HEK293 (cell line): ENCODE results near the gene APBA1.

Source experiments
- HOXA7 ChIP-seq: sonication (generic); formaldehyde crosslinking; IDR thresholded peaks from 2 replicates; pipeline ENCODE4 v1.8.1; 2022; ENCODE audit warnings: missing genetic modification reagents, borderline replicate concordance
- ZBTB7A ChIP-seq: fragments of 450-650 bp; formaldehyde crosslinking; IDR thresholded peaks from 2 replicates; pipeline ENCODE4 v1.5.1; 2016; ENCODE audit warnings: low read depth, missing biosample characterization, missing genetic modification characterization
- ZNF23 ChIP-seq: fragments of 450-650 bp; formaldehyde crosslinking; IDR thresholded peaks from 2 replicates; pipeline ENCODE4 v1.5.1; 2016; ENCODE audit warnings: missing biosample characterization, missing genetic modification characterization, borderline replicate concordance
- TF ChIP-seq, protein P1 (sequence below): fragments of 450-650 bp; formaldehyde crosslinking; IDR thresholded peaks from 2 replicates; pipeline ENCODE4 v1.5.1; 2016; ENCODE audit warnings: missing biosample characterization, missing genetic modification characterization
- TF ChIP-seq, protein P2 (sequence below): fragments of 450-650 bp; formaldehyde crosslinking; IDR thresholded peaks from 2 replicates; pipeline ENCODE4 v1.5.1; 2016; ENCODE audit warnings: missing biosample characterization, missing genetic modification characterization

DNA sequence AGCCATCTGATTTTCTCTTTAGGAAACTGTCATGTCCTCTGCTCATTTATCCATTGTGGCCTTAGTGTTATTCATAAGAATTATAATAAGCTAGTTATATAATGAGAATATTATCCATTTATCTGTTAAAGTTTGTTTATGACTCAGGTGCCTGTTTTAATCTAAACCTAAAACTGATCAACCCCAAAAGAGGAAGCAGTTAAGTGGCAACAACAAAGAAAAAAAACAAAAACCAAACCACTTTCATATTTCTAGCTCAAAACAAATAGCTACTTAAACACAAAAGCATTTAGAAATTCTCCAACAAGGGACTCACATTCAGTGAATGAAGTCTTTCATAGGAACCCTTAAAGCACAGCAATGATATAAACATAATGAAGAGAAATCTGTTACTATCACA, 116.4 kb downstream of the APBA1 start:
- TF ChIP-seq, protein P1, sequence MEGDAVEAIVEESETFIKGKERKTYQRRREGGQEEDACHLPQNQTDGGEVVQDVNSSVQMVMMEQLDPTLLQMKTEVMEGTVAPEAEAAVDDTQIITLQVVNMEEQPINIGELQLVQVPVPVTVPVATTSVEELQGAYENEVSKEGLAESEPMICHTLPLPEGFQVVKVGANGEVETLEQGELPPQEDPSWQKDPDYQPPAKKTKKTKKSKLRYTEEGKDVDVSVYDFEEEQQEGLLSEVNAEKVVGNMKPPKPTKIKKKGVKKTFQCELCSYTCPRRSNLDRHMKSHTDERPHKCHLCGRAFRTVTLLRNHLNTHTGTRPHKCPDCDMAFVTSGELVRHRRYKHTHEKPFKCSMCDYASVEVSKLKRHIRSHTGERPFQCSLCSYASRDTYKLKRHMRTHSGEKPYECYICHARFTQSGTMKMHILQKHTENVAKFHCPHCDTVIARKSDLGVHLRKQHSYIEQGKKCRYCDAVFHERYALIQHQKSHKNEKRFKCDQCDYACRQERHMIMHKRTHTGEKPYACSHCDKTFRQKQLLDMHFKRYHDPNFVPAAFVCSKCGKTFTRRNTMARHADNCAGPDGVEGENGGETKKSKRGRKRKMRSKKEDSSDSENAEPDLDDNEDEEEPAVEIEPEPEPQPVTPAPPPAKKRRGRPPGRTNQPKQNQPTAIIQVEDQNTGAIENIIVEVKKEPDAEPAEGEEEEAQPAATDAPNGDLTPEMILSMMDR (tag by site-specific recombination): no peak
- TF ChIP-seq ZBTB7A (tag by site-specific recombination) (no peak), HOXA7 (no peak), ZNF23 (tag by site-specific recombination) (no peak)
- TF ChIP-seq, protein P2, sequence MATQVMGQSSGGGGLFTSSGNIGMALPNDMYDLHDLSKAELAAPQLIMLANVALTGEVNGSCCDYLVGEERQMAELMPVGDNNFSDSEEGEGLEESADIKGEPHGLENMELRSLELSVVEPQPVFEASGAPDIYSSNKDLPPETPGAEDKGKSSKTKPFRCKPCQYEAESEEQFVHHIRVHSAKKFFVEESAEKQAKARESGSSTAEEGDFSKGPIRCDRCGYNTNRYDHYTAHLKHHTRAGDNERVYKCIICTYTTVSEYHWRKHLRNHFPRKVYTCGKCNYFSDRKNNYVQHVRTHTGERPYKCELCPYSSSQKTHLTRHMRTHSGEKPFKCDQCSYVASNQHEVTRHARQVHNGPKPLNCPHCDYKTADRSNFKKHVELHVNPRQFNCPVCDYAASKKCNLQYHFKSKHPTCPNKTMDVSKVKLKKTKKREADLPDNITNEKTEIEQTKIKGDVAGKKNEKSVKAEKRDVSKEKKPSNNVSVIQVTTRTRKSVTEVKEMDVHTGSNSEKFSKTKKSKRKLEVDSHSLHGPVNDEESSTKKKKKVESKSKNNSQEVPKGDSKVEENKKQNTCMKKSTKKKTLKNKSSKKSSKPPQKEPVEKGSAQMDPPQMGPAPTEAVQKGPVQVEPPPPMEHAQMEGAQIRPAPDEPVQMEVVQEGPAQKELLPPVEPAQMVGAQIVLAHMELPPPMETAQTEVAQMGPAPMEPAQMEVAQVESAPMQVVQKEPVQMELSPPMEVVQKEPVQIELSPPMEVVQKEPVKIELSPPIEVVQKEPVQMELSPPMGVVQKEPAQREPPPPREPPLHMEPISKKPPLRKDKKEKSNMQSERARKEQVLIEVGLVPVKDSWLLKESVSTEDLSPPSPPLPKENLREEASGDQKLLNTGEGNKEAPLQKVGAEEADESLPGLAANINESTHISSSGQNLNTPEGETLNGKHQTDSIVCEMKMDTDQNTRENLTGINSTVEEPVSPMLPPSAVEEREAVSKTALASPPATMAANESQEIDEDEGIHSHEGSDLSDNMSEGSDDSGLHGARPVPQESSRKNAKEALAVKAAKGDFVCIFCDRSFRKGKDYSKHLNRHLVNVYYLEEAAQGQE (tag by site-specific recombination): no peak
